Measurements from ENCODE around the gene FANCC. TPM values are rescaled to one million over a fixed set of nuclear protein-coding genes. Genes with fewer than 3 reads are reported as not detected.

The FANCC gene
- total RNA-seq, 2 experiments from 2014 or later: 12.9 to 14.8 TPM

- no peaks in the 10 kb centered on the region for H3K9me3 Mint-ChIP-seq
- no peak for DNase-seq
- H3K36me3 Mint-ChIP-seq: no peaks in the 10 kb centered on the region
- no peaks in the 10 kb centered on the region for H3K27me3 Mint-ChIP-seq
- no peak overlapping the region for H3K27ac Mint-ChIP-seq
- ATAC-seq (ENCODE audit: low read depth): no peak
- no peak overlapping the region for H3K4me3 Mint-ChIP-seq
- POLR2A ChIA-PET: no interaction called here
- H3K4me1 Mint-ChIP-seq: no peaks in the 10 kb centered on the region
Observed at GRCh38 chr9:95070549-95071021, 246.9 kb downstream of the FANCC start.

- Mint-ChIP-seq H3K36me3 (no peaks in the 10 kb centered on the region), H3K27me3 (no peaks in the 10 kb centered on the region), H3K9me3 (no peaks in the 10 kb centered on the region), H3K4me1 (no peaks in the 10 kb centered on the region), H3K27ac (no peak overlapping the region), H3K4me3 (no peak overlapping the region)
- DNase-seq (no peak), ATAC-seq (ENCODE audit: low read depth) (no peak)
- POLR2A ChIA-PET: no interaction called here
Observed at GRCh38 chr9:95067897-95068296, 249.6 kb downstream of the FANCC start.

DNA sequence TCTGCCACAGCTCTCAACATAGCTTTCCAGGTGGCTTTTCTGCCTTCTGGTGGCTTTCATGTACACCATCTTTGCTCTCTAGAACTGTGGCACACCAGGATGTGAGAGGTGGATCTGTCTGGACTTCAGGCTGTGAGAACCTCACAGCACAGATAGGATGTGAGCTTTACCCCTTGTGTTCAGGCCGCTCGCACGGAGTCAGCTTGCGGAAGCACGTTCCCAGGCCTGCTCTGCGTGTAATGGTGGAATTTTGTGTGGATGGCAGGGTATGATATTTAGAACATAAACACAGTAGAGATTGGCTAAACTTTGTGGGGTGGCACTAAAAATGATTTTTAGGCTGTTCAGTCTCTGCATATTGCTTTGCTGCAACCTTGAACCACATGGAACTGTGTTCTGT is 250.5 kb downstream of the FANCC start:
- Mint-ChIP-seq H3K27me3 (no peaks in the 10 kb centered on the region), H3K4me1 (no peaks in the 10 kb centered on the region), H3K27ac (no peak overlapping the region), H3K4me3 (no peak overlapping the region), H3K9me3 (no peaks in the 10 kb centered on the region), H3K36me3 (no peaks in the 10 kb centered on the region)
- POLR2A ChIA-PET: no interaction called here
- DNase-seq (no peak), ATAC-seq (ENCODE audit: low read depth) (no peak)

GRCh38 chr9:95065224-95065623 is 252.3 kb downstream of the FANCC start:
- DNase-seq (no peak), ATAC-seq (ENCODE audit: low read depth) (no peak)
- no peak overlapping the region for H3K27ac Mint-ChIP-seq
- H3K27me3 Mint-ChIP-seq: no peaks in the 10 kb centered on the region
- no peak overlapping the region for H3K4me3 Mint-ChIP-seq
- no peaks in the 10 kb centered on the region for H3K36me3 Mint-ChIP-seq
- H3K4me1 Mint-ChIP-seq: no peaks in the 10 kb centered on the region
- no peaks in the 10 kb centered on the region for H3K9me3 Mint-ChIP-seq
- POLR2A ChIA-PET: no interaction called here

DNA sequence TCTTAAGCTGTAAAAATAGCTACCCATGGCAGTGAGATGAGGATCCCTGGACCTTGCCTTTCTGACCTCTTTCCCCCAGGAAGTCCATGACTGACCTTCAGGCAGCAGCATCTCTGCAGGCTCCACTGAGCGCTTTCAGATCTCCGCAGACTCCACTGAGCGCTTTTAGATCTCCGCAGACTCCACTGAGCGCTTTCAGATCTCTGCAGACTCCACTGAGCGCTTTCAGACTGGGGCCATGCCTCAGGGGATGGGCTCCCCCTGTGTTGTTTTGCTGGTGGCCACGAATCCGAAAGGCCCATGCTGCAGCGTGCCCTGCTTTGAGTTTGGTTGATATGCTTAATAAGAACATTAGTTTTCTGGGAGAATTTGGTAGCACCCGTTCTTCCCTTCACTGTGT is 254.2 kb downstream of the FANCC start:
- Mint-ChIP-seq H3K4me1 (no peaks in the 10 kb centered on the region), H3K27me3 (no peaks in the 10 kb centered on the region), H3K36me3 (no peaks in the 10 kb centered on the region), H3K9me3 (no peaks in the 10 kb centered on the region), H3K4me3 (no peak overlapping the region), H3K27ac (no peak overlapping the region)
- POLR2A ChIA-PET: no interaction called here
- no peak for DNase-seq
- no peak for ATAC-seq (ENCODE audit: low read depth)

- peaks cover 3% of the 10 kb centered on the region for H3K27me3 Mint-ChIP-seq
- H3K27ac Mint-ChIP-seq: no peak overlapping the region
- H3K9me3 Mint-ChIP-seq: no peaks in the 10 kb centered on the region
- no peak for DNase-seq
- ATAC-seq (ENCODE audit: low read depth): no peak
- H3K4me1 Mint-ChIP-seq: no peaks in the 10 kb centered on the region
- H3K36me3 Mint-ChIP-seq: no peaks in the 10 kb centered on the region
- POLR2A ChIA-PET: no interaction called here
- no peak overlapping the region for H3K4me3 Mint-ChIP-seq
Observed at GRCh38 chr9:95062596-95063065, 254.9 kb downstream of the FANCC start.

- Mint-ChIP-seq H3K4me3 (no peak overlapping the region), H3K27ac (no peak overlapping the region), H3K27me3 (peaks cover 5% of the 10 kb centered on the region), H3K9me3 (no peaks in the 10 kb centered on the region), H3K36me3 (no peaks in the 10 kb centered on the region), H3K4me1 (no peaks in the 10 kb centered on the region)
- ATAC-seq (ENCODE audit: low read depth): no peak
- POLR2A ChIA-PET: no interaction called here
- DNase-seq: no peak
Observed at GRCh38 chr9:95061916-95062595, 255.5 kb downstream of the FANCC start.

DNA sequence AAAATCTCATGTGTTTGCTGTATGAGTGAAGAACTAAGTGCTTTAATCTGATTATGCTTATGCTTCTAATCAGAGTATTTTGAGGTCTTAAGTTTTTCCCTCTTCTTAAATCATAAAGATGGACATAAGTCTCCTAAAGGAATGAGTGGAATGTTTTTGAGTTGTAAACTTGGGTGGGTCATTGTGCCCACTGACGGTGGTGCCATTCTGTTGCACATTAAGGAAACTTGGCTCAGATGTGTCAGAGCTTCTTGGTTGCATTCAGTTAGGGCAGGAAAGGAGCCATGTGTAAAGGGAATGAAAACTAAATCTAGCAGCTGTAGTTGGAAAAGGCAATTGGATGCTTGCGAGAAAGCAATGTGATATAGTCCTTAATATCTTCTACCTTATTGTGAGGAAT is 256.6 kb downstream of the FANCC start:
- ATAC-seq (ENCODE audit: low read depth): no peak
- Mint-ChIP-seq H3K27ac (no peak overlapping the region), H3K36me3 (no peaks in the 10 kb centered on the region), H3K9me3 (no peaks in the 10 kb centered on the region), H3K27me3 (peaks cover 5% of the 10 kb centered on the region), H3K4me3 (no peak overlapping the region), H3K4me1 (no peaks in the 10 kb centered on the region)
- POLR2A ChIA-PET: no interaction called here
- DNase-seq: no peak

GRCh38 chr9:95060234-95060633 is 257.3 kb downstream of the FANCC start:
- Mint-ChIP-seq H3K27me3 (peaks cover 5% of the 10 kb centered on the region), H3K36me3 (no peaks in the 10 kb centered on the region), H3K4me3 (no peak overlapping the region), H3K4me1 (no peaks in the 10 kb centered on the region), H3K27ac (no peak overlapping the region), H3K9me3 (no peaks in the 10 kb centered on the region)
- no peak for ATAC-seq (ENCODE audit: low read depth)
- POLR2A ChIA-PET: no interaction called here
- DNase-seq: no peak

- no peak overlapping the region for H3K4me3 Mint-ChIP-seq
- no peaks in the 10 kb centered on the region for H3K9me3 Mint-ChIP-seq
- ATAC-seq (ENCODE audit: low read depth): no peak
- peaks cover 5% of the 10 kb centered on the region for H3K27me3 Mint-ChIP-seq
- no peaks in the 10 kb centered on the region for H3K4me1 Mint-ChIP-seq
- DNase-seq: no peak
- H3K36me3 Mint-ChIP-seq: no peaks in the 10 kb centered on the region
- POLR2A ChIA-PET: no interaction called here
- no peak overlapping the region for H3K27ac Mint-ChIP-seq
Observed at GRCh38 chr9:95058795-95059386, 258.6 kb downstream of the FANCC start.

DNA sequence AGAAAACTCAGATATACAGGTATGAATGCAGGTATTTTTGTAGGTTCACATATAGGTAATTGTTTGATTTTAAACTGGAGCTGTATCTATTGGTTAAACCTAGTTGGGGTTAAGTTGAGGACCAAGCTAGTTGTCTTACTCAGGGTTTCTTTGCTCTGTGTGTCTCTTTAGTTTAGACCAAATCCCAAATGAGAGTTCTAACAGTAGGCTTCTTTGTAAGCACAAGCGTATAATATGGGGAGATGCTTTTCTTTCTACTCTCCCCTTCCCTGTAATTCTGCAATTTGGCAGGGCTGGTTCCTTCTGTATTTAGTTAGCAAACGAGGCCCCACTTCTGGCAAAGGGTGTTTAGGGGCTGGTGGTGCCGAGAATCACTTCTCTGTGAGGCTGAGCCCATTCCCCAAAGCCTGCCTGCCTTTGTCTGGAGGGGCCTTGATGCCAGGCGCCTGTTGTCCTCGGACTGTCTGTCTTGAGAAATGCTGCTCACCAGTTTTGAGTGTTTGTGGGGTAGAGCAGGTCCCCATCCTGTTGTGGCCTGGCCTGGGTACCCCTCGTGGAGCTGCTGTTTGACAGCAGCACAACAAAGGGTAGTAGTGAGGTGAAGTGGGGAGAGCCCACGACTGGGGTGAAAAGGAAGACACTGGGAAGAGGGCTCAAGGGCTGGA is 259.3 kb downstream of the FANCC start:
- DNase-seq (no peak), ATAC-seq (ENCODE audit: low read depth) (no peak)
- POLR2A ChIA-PET: no interaction called here
- Mint-ChIP-seq H3K4me3 (no peak overlapping the region), H3K27me3 (peaks cover 5% of the 10 kb centered on the region), H3K36me3 (no peaks in the 10 kb centered on the region), H3K4me1 (no peaks in the 10 kb centered on the region), H3K9me3 (no peaks in the 10 kb centered on the region), H3K27ac (no peak overlapping the region)

- no peaks in the 10 kb centered on the region for H3K36me3 Mint-ChIP-seq
- POLR2A ChIA-PET: no interaction called here
- no peaks in the 10 kb centered on the region for H3K4me1 Mint-ChIP-seq
- no peak for ATAC-seq (ENCODE audit: low read depth)
- H3K4me3 Mint-ChIP-seq: no peak overlapping the region
- no peaks in the 10 kb centered on the region for H3K9me3 Mint-ChIP-seq
- H3K27me3 Mint-ChIP-seq: peaks cover 7% of the 10 kb centered on the region
- DNase-seq: no peak
- no peak overlapping the region for H3K27ac Mint-ChIP-seq
Observed at GRCh38 chr9:95057101-95057500, 260.4 kb downstream of the FANCC start.

DNA sequence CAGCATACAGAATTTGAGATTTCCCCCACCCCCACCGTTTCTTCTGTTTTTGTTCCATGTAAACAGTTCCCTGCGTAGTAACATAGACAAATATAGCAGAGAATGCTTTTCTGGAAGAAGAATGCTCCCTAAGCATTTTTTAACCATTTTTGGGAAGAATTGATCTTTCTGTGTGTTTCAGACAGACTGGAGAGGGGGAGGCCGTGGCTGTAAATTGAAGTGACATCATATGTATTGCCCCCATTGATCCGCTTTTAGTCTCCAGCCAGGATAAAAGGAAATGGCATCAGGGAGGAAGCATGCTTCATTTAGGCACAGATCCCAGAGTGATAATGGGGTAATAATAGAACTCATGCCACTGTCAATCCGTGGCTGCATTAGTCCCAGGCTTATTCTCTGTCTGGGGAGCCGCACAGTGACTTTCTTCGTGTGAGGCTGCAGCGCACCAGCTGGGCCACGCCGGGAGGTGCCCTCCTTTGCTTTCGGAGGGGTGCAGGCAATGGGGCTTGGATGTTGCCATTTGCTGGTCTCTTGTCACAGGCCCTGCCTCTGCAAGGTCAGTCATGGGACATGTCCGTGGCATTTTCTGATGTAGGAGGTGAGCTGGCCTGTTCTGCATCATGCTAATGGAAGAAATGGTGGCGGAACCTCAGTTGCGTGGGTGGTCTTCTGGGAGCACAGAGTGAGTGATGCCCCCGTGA is 261.5 kb downstream of the FANCC start:
- no peak for ATAC-seq (ENCODE audit: low read depth)
- peaks cover 12% of the 10 kb centered on the region for H3K27me3 Mint-ChIP-seq
- no peak for DNase-seq
- no peaks in the 10 kb centered on the region for H3K9me3 Mint-ChIP-seq
- H3K27ac Mint-ChIP-seq: no peak overlapping the region
- POLR2A ChIA-PET: no interaction called here
- H3K36me3 Mint-ChIP-seq: no peaks in the 10 kb centered on the region
- H3K4me1 Mint-ChIP-seq: no peaks in the 10 kb centered on the region
- H3K4me3 Mint-ChIP-seq: no peak overlapping the region
